Glutamatergic neuron (in vitro differentiated cells): ENCODE results near the gene CENPM. TPM values are rescaled to one million over a fixed set of nuclear protein-coding genes. Genes with fewer than 3 reads are reported as not detected.

Source experiments
- DNase-seq: peaks from one replicate; pipeline ENCODE4 v3.0.0; 2022
- H3K27ac Mint-ChIP-seq: one replicate; pipeline ENCODE4 v1.8.0; 2020; ENCODE audit warnings: mild to moderate bottlenecking, mixed read lengths, inconsistent platforms; ENCODE audit not compliant: unreplicated experiment
- H3K27me3 Mint-ChIP-seq: one replicate; pipeline ENCODE4 v1.8.0; 2020; ENCODE audit warnings: mild to moderate bottlenecking, moderate library complexity, mixed read lengths, inconsistent platforms; ENCODE audit not compliant: unreplicated experiment
- H3K36me3 Mint-ChIP-seq: one replicate; pipeline ENCODE4 v1.8.0; 2020; ENCODE audit warnings: mild to moderate bottlenecking, mixed read lengths, inconsistent platforms; ENCODE audit not compliant: unreplicated experiment
- H3K4me1 Mint-ChIP-seq: one replicate; pipeline ENCODE4 v1.8.0; 2020; ENCODE audit warnings: mild to moderate bottlenecking, low read depth, mixed read lengths, inconsistent platforms; ENCODE audit not compliant: unreplicated experiment
- H3K4me3 Mint-ChIP-seq: one replicate; pipeline ENCODE4 v1.8.0; 2020; ENCODE audit warnings: mild to moderate bottlenecking, mixed read lengths, inconsistent platforms; ENCODE audit not compliant: unreplicated experiment
- H3K9me3 Mint-ChIP-seq: one replicate; pipeline ENCODE4 v1.8.0; 2020; ENCODE audit warnings: mild to moderate bottlenecking, moderate library complexity, mixed read lengths, inconsistent platforms; ENCODE audit not compliant: unreplicated experiment
- total RNA-seq: library from RNA; stranded (reverse); fragmentation: NEBNext Ultra II Directional; extraction: Animal tissue kit (Norgen Biotek cat#: 25700); gene quantifications from one replicate; pipeline ENCODE4 v1.2.1, GENCODE V29; 2021; ENCODE audit not compliant: unreplicated experiment
- TF ChIP-seq, protein P1 (sequence below): fragments of 200-600 bp; sonication (generic); IDR thresholded peaks from one replicate; pipeline ENCODE4 v1.5.0; 2021; ENCODE audit not compliant: partially characterized antibody, unreplicated experiment

CENPM gene
- total RNA-seq, 1 donor from 2014 or later: 3.4 TPM

DNA sequence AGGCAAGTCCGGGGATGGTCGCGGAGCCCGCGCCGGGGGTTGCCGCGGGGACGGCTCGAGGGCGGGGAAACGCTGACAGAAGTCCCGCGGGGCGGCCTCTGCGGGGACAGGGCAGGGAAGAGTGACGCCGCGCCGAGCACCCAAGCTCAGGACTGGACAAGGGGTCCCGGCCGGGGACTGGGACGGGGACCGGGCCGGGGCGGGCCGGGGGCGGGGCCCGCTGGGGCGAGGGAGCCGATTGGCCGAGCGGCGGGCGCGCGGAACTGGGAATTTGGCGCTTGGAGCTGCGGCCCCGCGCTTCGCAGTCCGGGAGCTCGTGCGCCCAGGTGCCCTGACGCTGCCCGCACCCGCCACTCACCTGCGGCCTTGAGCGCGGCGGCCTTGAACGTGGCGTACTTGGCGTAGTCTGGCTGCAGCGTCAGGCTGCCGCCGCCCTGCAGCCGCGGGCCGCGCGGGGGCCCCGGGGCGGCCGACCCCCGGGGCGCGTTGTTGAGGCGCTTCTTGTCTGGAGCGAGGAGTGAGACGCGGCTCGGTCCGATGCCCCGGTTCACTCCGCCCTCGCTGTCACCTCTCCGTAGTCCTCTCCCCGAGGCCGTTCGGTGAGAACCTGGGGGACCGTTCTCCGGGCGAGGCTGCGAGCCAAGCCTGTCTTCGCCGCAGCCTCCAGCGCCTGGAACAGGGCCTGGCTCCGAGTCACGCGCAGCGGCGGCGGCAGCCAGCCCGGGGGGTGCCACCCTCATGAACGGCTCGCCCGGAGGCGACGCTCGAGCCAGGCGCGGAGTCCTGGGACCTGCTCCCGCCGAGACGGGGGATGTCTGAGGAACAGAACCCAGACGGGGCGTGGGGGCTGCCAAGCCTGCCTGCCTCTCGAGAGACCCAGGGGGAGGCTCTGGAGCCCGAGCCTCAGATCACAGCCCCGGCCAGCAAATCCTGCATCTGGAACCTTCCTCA is 36.6 kb downstream of the CENPM start:
- TF ChIP-seq, protein P1, sequence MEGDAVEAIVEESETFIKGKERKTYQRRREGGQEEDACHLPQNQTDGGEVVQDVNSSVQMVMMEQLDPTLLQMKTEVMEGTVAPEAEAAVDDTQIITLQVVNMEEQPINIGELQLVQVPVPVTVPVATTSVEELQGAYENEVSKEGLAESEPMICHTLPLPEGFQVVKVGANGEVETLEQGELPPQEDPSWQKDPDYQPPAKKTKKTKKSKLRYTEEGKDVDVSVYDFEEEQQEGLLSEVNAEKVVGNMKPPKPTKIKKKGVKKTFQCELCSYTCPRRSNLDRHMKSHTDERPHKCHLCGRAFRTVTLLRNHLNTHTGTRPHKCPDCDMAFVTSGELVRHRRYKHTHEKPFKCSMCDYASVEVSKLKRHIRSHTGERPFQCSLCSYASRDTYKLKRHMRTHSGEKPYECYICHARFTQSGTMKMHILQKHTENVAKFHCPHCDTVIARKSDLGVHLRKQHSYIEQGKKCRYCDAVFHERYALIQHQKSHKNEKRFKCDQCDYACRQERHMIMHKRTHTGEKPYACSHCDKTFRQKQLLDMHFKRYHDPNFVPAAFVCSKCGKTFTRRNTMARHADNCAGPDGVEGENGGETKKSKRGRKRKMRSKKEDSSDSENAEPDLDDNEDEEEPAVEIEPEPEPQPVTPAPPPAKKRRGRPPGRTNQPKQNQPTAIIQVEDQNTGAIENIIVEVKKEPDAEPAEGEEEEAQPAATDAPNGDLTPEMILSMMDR: no peak
- no peaks in the 10 kb centered on the region for H3K36me3 Mint-ChIP-seq
- peaks cover 4% of the 10 kb centered on the region for H3K9me3 Mint-ChIP-seq
- peaks cover 22% of the 10 kb centered on the region for H3K27me3 Mint-ChIP-seq
- peaks cover 6% of the 10 kb centered on the region for H3K4me1 Mint-ChIP-seq
- H3K4me3 Mint-ChIP-seq: no peak overlapping the region
- peak; percentile 60 for DNase-seq
- H3K27ac Mint-ChIP-seq: no peak overlapping the region

DNA sequence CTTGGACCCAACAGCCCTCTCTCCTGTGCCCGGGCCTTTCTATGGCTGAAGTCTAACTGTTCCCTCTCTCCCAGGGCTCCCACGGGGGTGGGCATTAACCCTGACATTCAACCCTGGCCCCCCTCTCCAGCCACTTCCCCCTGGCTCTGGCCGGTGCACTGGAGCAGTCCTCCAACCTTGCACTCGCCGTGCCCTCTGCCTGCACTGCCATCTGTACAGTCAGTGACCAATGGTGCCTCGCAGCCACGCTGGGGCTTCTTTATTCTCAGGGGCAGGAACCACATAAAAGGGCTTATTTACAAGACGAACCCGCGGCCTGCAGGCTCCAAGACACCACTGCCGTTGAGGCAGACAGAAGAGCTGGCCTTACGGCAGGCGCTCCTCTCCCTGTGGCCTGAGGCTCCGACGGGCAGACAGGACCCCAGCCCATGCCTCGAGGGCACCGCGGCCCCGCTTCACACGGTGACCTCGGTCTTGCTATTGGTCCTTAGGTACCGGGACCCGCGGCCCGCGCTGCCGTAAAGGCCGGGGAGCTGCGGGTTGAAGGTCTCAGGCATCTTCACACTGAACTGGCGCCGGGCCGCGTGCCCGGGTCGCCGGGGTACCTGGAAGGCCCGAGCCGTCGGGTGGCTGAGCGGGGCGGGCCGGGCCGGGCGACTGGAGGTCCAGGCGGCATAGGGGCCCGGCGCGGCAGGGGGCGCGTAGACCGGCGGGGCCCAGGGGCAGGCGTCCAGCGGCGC is 37.5 kb downstream of the CENPM start:
- H3K27ac Mint-ChIP-seq: no peak overlapping the region
- H3K36me3 Mint-ChIP-seq: no peaks in the 10 kb centered on the region
- peak overlapping the region; percentile 68 for H3K4me3 Mint-ChIP-seq
- peaks cover 4% of the 10 kb centered on the region for H3K9me3 Mint-ChIP-seq
- TF ChIP-seq, protein P1: no peak
- peaks cover 6% of the 10 kb centered on the region for H3K4me1 Mint-ChIP-seq
- DNase-seq: peak; percentile 43
- peaks cover 22% of the 10 kb centered on the region for H3K27me3 Mint-ChIP-seq

DNA sequence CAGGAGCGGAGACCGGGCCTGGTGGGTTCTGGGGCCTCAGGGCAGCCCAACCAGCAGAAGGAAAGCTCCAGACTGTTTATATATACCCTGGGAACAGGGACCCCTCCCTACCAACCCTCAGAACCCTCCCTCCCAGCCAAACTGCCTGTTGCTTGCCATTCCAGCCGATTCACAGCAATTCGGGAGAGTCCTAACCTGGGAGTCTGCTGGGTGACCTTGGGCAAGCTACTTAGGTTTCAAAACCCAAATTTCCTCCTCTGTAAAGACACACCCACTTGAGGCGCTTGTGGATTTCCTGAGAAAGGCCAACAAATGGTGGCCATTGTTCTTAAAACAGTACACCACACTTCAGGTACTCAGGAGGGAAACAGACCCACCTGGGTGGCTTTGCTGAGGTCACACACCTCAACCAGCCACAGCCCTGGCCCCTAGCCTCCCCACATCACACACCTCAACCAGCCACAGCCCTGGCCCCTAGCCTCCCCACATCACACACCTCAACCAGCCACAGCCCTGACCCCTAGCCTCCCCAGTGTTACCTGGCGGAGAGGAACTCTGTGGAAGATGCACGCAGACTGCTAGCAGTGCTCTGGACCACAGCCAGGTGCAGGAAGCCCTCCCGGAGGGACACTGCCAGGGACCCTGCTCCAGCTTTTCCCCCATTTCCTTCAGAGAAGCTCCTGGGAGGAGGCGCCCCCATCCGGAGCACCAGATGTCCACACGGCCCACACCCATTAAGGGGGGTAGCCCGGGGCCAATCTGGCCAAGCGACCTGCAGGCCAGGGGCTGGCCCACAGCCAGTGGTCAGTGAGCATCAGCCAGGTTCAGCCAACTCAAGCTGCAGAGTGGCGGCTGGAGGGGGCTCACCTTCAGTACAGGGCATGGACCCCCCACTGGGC is 38.3 kb downstream of the CENPM start:
- Mint-ChIP-seq H3K4me1 (peaks cover 6% of the 10 kb centered on the region), H3K27ac (no peak overlapping the region), H3K36me3 (no peaks in the 10 kb centered on the region), H3K27me3 (peaks cover 26% of the 10 kb centered on the region), H3K9me3 (peaks cover 4% of the 10 kb centered on the region), H3K4me3 (no peak overlapping the region)
- no peak for DNase-seq
- TF ChIP-seq, protein P1: no peak

DNA sequence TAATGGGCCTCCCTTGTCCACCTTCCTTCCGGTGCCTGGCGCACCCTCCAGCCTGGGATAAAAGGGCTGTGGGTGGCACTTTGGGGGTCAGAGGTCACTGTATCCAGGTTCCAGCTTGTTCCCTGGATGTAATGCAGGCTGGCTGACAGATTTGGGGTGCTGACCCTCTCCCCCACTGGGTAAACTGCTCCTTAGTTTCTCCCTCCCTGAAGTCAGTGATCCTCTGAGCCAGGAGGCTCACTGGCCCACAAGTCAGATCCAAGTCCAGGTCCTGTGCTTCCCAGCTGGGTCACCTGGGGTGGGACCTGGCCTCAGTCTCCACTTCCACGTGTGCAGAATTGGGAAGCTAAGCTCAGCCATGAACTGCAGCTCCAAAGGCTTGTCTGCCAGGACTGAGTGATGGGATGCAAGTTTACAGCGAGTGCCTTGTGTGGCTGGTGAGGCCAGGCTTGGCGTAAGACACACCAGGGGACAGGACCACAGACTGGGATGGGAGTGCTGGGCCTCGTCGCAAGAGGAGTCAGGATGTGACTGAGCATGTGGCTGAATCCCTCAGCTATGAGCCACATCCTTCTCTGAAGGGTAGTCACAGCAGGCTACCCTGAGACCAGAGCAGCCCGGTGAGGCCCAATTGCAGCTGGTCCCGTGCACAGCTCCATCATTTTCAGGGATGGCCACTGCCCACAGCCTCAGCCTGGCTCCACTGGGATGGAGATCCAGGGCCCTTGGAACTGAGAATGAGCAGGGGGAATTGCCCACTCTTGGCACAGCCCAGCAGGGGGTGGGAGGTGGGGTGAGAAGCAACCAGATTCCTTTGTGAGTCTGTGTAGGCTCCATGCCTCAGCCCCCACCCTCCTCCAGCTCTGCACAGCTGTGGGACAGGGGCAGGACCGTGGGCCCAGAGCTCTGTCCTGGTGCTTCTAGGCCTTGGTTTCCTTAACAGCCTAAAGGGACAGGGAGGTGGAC is 39.2 kb downstream of the CENPM start:
- Mint-ChIP-seq H3K4me1 (peaks cover 6% of the 10 kb centered on the region), H3K27ac (no peak overlapping the region), H3K4me3 (no peak overlapping the region), H3K36me3 (no peaks in the 10 kb centered on the region), H3K9me3 (peaks cover 6% of the 10 kb centered on the region), H3K27me3 (peaks cover 26% of the 10 kb centered on the region)
- TF ChIP-seq, protein P1: no peak
- DNase-seq: no peak
